ENCODE measurements around the gene SLC25A25. TPM values are rescaled to one million over a fixed set of nuclear protein-coding genes. Genes with fewer than 3 reads are reported as not detected.

Gene SLC25A25
- total RNA-seq, 4 donors from 2014 or later, result 21.9 to 42.0 (median 30.8) TPM

DNA sequence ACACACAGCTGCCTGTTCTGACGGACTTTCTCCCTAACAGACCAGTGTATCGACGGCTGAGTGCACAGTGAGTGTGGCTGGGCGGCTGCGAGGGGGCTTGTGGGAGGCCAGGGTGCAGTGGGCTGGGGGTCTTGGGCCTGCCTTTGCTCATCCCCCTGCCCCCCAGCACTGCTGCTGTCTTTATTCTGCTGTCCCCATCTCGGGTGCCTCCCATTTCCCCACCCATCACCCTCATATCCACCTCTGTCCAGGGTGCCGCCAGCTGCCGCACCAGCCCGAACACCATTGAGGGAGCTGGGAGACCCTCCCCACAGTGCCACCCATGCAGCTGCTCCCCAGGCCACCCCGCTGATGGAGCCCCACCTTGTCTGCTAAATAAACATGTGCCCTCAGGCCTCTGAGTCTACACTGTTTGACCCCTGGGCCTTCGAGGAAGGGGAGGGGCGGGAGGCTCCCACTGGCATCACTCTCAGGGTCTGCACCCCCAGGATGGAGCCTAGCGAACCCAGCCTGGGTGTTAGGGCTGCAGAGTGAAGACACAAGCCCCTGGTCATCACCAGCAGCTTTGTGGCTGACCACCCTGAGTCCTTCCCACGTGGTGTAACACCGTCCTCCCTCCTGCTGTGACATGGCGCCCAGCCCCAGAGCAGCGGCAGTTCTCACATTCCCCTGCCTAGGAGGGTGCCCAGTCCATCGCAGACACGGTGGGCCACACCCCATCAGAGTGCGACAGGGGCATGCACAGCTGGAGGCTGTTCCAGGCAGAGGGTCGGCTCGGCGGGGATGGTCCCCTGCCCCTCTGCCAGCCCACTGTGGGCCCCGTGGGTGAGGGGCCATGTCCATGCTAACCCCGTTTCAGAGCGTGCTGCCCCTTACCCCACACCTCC lies 85.3 kb downstream of the SLC25A25 start:
- H3K4me1 ChIP-seq, result peaks cover 9 to 18% of the 10 kb centered on the region in 2 donors
- TF ChIP-seq, protein P1, sequence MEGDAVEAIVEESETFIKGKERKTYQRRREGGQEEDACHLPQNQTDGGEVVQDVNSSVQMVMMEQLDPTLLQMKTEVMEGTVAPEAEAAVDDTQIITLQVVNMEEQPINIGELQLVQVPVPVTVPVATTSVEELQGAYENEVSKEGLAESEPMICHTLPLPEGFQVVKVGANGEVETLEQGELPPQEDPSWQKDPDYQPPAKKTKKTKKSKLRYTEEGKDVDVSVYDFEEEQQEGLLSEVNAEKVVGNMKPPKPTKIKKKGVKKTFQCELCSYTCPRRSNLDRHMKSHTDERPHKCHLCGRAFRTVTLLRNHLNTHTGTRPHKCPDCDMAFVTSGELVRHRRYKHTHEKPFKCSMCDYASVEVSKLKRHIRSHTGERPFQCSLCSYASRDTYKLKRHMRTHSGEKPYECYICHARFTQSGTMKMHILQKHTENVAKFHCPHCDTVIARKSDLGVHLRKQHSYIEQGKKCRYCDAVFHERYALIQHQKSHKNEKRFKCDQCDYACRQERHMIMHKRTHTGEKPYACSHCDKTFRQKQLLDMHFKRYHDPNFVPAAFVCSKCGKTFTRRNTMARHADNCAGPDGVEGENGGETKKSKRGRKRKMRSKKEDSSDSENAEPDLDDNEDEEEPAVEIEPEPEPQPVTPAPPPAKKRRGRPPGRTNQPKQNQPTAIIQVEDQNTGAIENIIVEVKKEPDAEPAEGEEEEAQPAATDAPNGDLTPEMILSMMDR (IDR thresholded peaks at IDR 0.05), result no peak
- no peak for TF ChIP-seq POLR2A (IDR thresholded peaks at IDR 0.05)
- H3K27ac ChIP-seq, result no peak overlapping the region
- 88 to 89% methylated on average over 10 to 11 of the region's 26 CpGs for WGBS, 2 donors
- no peaks in the 10 kb centered on the region for H3K27me3 ChIP-seq
- no peaks in the 10 kb centered on the region for H3K9me3 ChIP-seq
- H3K4me3 ChIP-seq (replicated peaks in 1 of 3), result no peak overlapping the region
- no peak for DNase-seq
- no peaks in the 10 kb centered on the region for H3K36me3 ChIP-seq
- intact Hi-C loops (cut with DNase I), result no loop called here

- H3K36me3 ChIP-seq, result no peaks in the 10 kb centered on the region
- TF ChIP-seq POLR2A (IDR thresholded peaks at IDR 0.05), result no peak
- TF ChIP-seq, protein P1 (IDR thresholded peaks at IDR 0.05), result no peak
- no peak overlapping the region for H3K4me3 ChIP-seq (replicated peaks in 1 of 3)
- DNase-seq, result no peak
- H3K27ac ChIP-seq, result no peak overlapping the region
- peaks cover 4 to 9% of the 10 kb centered on the region in 2 donors for H3K4me1 ChIP-seq
- no peaks in the 10 kb centered on the region for H3K27me3 ChIP-seq
- no peaks in the 10 kb centered on the region for H3K9me3 ChIP-seq
- 89% methylated on average over 5 to 10 of the region's 13 CpGs for WGBS, 2 donors
- intact Hi-C loops (cut with DNase I), result no loop called here
Observed at GRCh38 chr9:128153947-128154695, 86.1 kb downstream of the SLC25A25 start.

GRCh38 chr9:128155736-128156500 lies 87.9 kb downstream of the SLC25A25 start:
- DNase-seq, result no peak
- H3K36me3 ChIP-seq, result no peaks in the 10 kb centered on the region
- 84 to 89% methylated on average over 7 of the region's 7 CpGs for WGBS, 2 donors
- H3K4me1 ChIP-seq, result peaks cover 5 to 7% of the 10 kb centered on the region in 2 donors
- TF ChIP-seq, protein P1 (IDR thresholded peaks at IDR 0.05), result no peak
- TF ChIP-seq POLR2A (IDR thresholded peaks at IDR 0.05), result no peak
- intact Hi-C loops (cut with DNase I), result no loop called here
- no peak overlapping the region for H3K27ac ChIP-seq
- H3K9me3 ChIP-seq, result no peaks in the 10 kb centered on the region
- no peaks in the 10 kb centered on the region for H3K27me3 ChIP-seq
- H3K4me3 ChIP-seq (replicated peaks in 1 of 3), result no peak overlapping the region

Other genes with a start within 250 kb of the SLC25A25 start
- gene ENG, start 213.6 kb upstream of the SLC25A25 start, total RNA-seq, result 100 to 1,000 TPM in 1 of 4 donors, 10 to 100 TPM in 3; 45.6 to 115 (median 51.1) TPM
- 10 to 100 TPM; 56.3 to 98.9 (median 86.3) TPM for gene AK1, start 190.6 kb upstream of the SLC25A25 start, total RNA-seq
- gene ST6GALNAC6, start 168.6 kb upstream of the SLC25A25 start, total RNA-seq, result 100 to 1,000 TPM in 1 of 4 donors, 10 to 100 TPM in 3; 39.2 to 124 (median 50.8) TPM
- gene ST6GALNAC4, start 151.2 kb upstream of the SLC25A25 start, total RNA-seq, result 10 to 100 TPM in 3 of 4 donors, 1 to 10 TPM in 1; 8.9 to 27.4 (median 19.1) TPM
- 1 to 10 TPM in 3 of 4 donors, not detected in 1; 1.0 to 5.2 (median 1.6) TPM for gene PIP5KL1, start 137.5 kb upstream of the SLC25A25 start, total RNA-seq
- 10 to 100 TPM; 17.3 to 43.3 (median 35.5) TPM for gene DPM2, start 130.4 kb upstream of the SLC25A25 start, total RNA-seq
- gene EEIG1, start 87.2 kb upstream of the SLC25A25 start, total RNA-seq, result 10 to 100 TPM; 18.3 to 34.7 (median 24.9) TPM
- gene NAIF1, start 912 bp upstream of the SLC25A25 start, total RNA-seq, result 10 to 100 TPM in 2 of 4 donors, 1 to 10 TPM in 2; 5.3 to 17.2 (median 9.4) TPM
- gene PTGES2, start 59.5 kb downstream of the SLC25A25 start, total RNA-seq, result 100 to 1,000 TPM in 1 of 4 donors, 10 to 100 TPM in 3; 80.0 to 112 (median 88.4) TPM
- 10 to 100 TPM in 1 of 4 donors, 1 to 10 TPM in 2, under 1 TPM in 1; 0.45 to 10.6 (median 2.5) TPM for gene LCN2, start 81.2 kb downstream of the SLC25A25 start, total RNA-seq
- gene BBLN, start 92.0 kb downstream of the SLC25A25 start, total RNA-seq, result 100 to 1,000 TPM in 3 of 4 donors, 10 to 100 TPM in 1; 98.1 to 204 (median 172) TPM
- gene CIZ1, start 123.3 kb downstream of the SLC25A25 start, total RNA-seq, result 10 to 100 TPM; 47.8 to 58.5 (median 52.7) TPM
- gene DNM1, start 135.1 kb downstream of the SLC25A25 start, total RNA-seq, result 1 to 10 TPM; 4.7 to 9.2 (median 5.4) TPM
- gene GOLGA2, start 207.8 kb downstream of the SLC25A25 start, total RNA-seq, result 100 to 1,000 TPM in 3 of 4 donors, 10 to 100 TPM in 1; 94.6 to 140 (median 118) TPM
- 10 to 100 TPM; 18.5 to 50.2 (median 49.2) TPM for gene SWI5, start 208.0 kb downstream of the SLC25A25 start, total RNA-seq